Mesendoderm (in vitro differentiated cells): ENCODE measurements around the gene CCDC69.
A peak's percentile ranks its signal among the peaks of the same experiment; 100 is the strongest.

Experiments used
- DNase-seq: peaks from one replicate; pipeline ENCODE4 v3.0.0; 2013
- H2AK5ac ChIP-seq: 2 replicates; pipeline ENCODE4 v1.6.1; 2013; ENCODE audit warnings: low read length, inconsistent platforms
- H2BK120ac ChIP-seq: 2 replicates; pipeline ENCODE4 v1.6.1; 2013; ENCODE audit warnings: low read depth, mild to moderate bottlenecking, low read length, moderate library complexity, mixed read lengths
- H2BK15ac ChIP-seq: replicated peaks from 2 replicates; pipeline ENCODE4 v1.6.1; 2013; ENCODE audit warnings: low read depth, mild to moderate bottlenecking, moderate library complexity
- H2BK5ac ChIP-seq: 2 replicates; pipeline ENCODE4 v1.6.1; 2013; ENCODE audit warnings: low read length, inconsistent platforms
- H3K18ac ChIP-seq: 2 replicates; pipeline ENCODE4 v1.6.1; 2013; ENCODE audit warnings: mild to moderate bottlenecking, low read length, mixed read lengths
- H3K23ac ChIP-seq: one replicate; pipeline ENCODE4 v1.6.1; 2013; ENCODE audit warnings: low read length
- H3K27ac ChIP-seq: 2 replicates; pipeline ENCODE4 v1.5.1; 2013; ENCODE audit warnings: low read depth, mild to moderate bottlenecking, inconsistent platforms, low read length, moderate library complexity
- H3K27me3 ChIP-seq: 2 replicates; pipeline ENCODE4 v1.6.1; 2013; ENCODE audit warnings: low read length, control low read depth, mild to moderate bottlenecking, inconsistent platforms; ENCODE audit not compliant: insufficient read depth, poor library complexity
- H3K36me3 ChIP-seq: 2 replicates; pipeline ENCODE4 v1.6.1; 2013; ENCODE audit warnings: low read length, inconsistent platforms; ENCODE audit not compliant: control insufficient read depth, insufficient read depth
- H3K4ac ChIP-seq: one replicate; pipeline ENCODE4 v1.6.1; 2013; ENCODE audit warnings: low read depth, mild to moderate bottlenecking, low read length, moderate library complexity
- H3K4me1 ChIP-seq: 2 replicates; pipeline ENCODE4 v1.6.1; 2013; ENCODE audit warnings: low read depth, low read length, inconsistent platforms; ENCODE audit not compliant: control insufficient read depth
- H3K4me2 ChIP-seq: 2 replicates; pipeline ENCODE4 v1.6.1; 2013; ENCODE audit warnings: low read length
- H3K4me3 ChIP-seq: 2 replicates; pipeline ENCODE4 v1.5.1; 2013; ENCODE audit warnings: mild to moderate bottlenecking, low read length
- H3K56ac ChIP-seq: one replicate; pipeline ENCODE4 v1.6.1; 2013; ENCODE audit warnings: low read length
- H3K79me1 ChIP-seq: 2 replicates; pipeline ENCODE4 v1.6.1; 2013; ENCODE audit warnings: low read length, inconsistent platforms
- H3K79me2 ChIP-seq: 2 replicates; pipeline ENCODE4 v1.6.1; 2013; ENCODE audit warnings: mild to moderate bottlenecking, low read length; ENCODE audit not compliant: control insufficient read depth, insufficient read depth
- H3K9ac ChIP-seq: 2 replicates; pipeline ENCODE4 v1.6.1; 2013; ENCODE audit warnings: low read length, inconsistent platforms
- H4K5ac ChIP-seq: one replicate; pipeline ENCODE4 v1.6.1; 2013; ENCODE audit warnings: low read length
- H4K8ac ChIP-seq: one replicate; pipeline ENCODE4 v1.6.1; 2013; ENCODE audit warnings: low read depth, mild to moderate bottlenecking, control low read depth, low read length, moderate library complexity
- WGBS: extraction: QIAGEN DNeasy Blood & Tissue Kit; methylation state at CpG from one replicate; pipeline ENCODE4 v1.1.7; 2013; ENCODE audit warnings: low lambda C conversion rate, missing lambda C conversion rate; ENCODE audit not compliant: insufficient coverage; ENCODE audit errors: extremely low coverage; 5-methylcytosine and 5-hydroxymethylcytosine counted together

Gene CCDC69

DNA sequence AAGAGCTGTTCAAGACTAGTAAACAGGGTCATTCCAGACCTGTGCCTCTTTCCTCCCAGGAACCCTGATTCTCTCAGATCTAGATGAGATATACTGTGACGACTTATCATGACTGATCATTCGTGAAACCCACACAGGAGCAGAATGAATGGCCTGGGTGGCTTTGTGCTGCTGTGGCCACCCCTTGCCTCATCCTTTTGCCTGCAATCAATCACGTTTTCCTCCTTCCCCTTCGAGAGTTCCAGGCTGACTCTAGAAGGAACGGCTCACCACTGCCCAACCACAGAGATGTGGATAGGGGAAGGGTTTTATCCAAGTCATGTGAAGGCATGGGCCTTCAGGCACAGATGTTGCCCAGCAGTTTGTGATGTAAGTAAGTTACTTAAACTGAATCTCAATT, 72.1 kb downstream of the CCDC69 start:
- H3K4ac ChIP-seq: no peak overlapping the region
- no peak overlapping the region for H3K4me2 ChIP-seq
- no peak overlapping the region for H3K9ac ChIP-seq
- H3K36me3 ChIP-seq: no peaks in the 10 kb centered on the region
- H3K27me3 ChIP-seq: no peaks in the 10 kb centered on the region
- H3K4me3 ChIP-seq: no peak overlapping the region
- H3K23ac ChIP-seq: no peak overlapping the region
- H2BK120ac ChIP-seq: no peak overlapping the region
- H3K79me2 ChIP-seq: peaks cover 54% of the 10 kb centered on the region
- H3K56ac ChIP-seq: no peak overlapping the region
- H4K8ac ChIP-seq: no peak overlapping the region
- no peak overlapping the region for H2BK5ac ChIP-seq
- no peak overlapping the region for H3K27ac ChIP-seq
- H2BK15ac ChIP-seq: no peak overlapping the region
- H4K5ac ChIP-seq: no peak overlapping the region
- peaks cover 27% of the 10 kb centered on the region for H3K4me1 ChIP-seq
- DNase-seq: no peak
- peaks cover 46% of the 10 kb centered on the region for H3K79me1 ChIP-seq
- no peak overlapping the region for H3K18ac ChIP-seq
- WGBS: no CpG with 5 or more reads among the region's 5 CpGs
- H2AK5ac ChIP-seq: no peak overlapping the region

- no peak overlapping the region for H3K23ac ChIP-seq
- H3K4me2 ChIP-seq: no peak overlapping the region
- peaks cover 51% of the 10 kb centered on the region for H3K79me2 ChIP-seq
- H2AK5ac ChIP-seq: no peak overlapping the region
- no peak overlapping the region for H2BK120ac ChIP-seq
- no peak overlapping the region for H3K27ac ChIP-seq
- no CpG with 5 or more reads among the region's 2 CpGs for WGBS
- H3K27me3 ChIP-seq: no peaks in the 10 kb centered on the region
- H2BK5ac ChIP-seq: no peak overlapping the region
- H3K4ac ChIP-seq: no peak overlapping the region
- no peak overlapping the region for H3K56ac ChIP-seq
- H4K8ac ChIP-seq: no peak overlapping the region
- peaks cover 25% of the 10 kb centered on the region for H3K4me1 ChIP-seq
- peaks cover 49% of the 10 kb centered on the region for H3K79me1 ChIP-seq
- no peak overlapping the region for H3K4me3 ChIP-seq
- DNase-seq: no peak
- H3K36me3 ChIP-seq: peaks cover 2% of the 10 kb centered on the region
- H4K5ac ChIP-seq: no peak overlapping the region
- no peak overlapping the region for H3K18ac ChIP-seq
- no peak overlapping the region for H2BK15ac ChIP-seq
- peak overlapping the region; percentile 6 for H3K9ac ChIP-seq
These were observed 72.6 kb downstream of the CCDC69 start for GRCh38 chr5:151151263-151151660.

DNA sequence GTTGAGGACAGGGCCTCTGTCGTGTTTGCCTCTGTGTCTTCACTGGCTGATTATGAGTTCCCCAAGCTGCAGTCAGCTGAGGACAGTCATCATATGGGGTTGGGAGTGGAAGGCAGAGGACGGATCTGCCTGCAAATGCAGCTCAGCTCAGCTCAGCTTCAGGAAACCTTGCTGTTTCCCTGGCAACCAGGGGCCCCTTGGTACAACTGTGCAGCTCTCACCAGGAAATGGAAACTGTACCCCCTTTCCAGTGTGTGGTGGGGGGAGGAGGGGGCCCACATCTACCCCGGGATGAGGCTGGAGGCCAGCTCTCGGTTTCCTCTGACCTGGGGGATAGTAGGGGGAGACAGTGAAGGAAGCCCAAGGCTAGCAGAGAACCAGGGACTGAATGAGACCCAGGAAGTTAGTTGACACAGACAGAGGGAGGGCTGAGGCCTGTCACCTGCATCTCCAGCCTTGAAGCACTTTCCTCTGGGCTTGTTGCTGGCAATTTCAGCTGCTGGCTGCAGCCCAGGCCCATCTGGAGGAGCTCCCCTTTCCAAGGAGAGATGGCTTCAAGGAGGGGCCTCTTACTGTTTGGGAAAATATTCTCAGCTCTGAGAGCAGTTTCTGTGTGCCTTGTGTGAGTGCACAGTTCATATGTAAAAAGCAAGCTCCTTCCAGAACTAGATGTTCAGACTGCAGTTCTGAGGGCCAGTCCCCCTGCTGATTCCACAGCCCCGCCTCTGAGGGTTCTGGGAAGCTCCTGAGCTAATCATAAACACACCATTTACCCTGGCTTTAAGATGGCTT, 73.2 kb downstream of the CCDC69 start:
- H2BK15ac ChIP-seq: no peak overlapping the region
- no peak overlapping the region for H4K8ac ChIP-seq
- no peak overlapping the region for H4K5ac ChIP-seq
- H2BK120ac ChIP-seq: no peak overlapping the region
- H3K4me2 ChIP-seq: no peak overlapping the region
- H3K18ac ChIP-seq: no peak overlapping the region
- no peak overlapping the region for H3K23ac ChIP-seq
- DNase-seq: no peak
- no peak overlapping the region for H2BK5ac ChIP-seq
- H3K79me1 ChIP-seq: peaks cover 45% of the 10 kb centered on the region
- no CpG with 5 or more reads among the region's 5 CpGs for WGBS
- no peaks in the 10 kb centered on the region for H3K27me3 ChIP-seq
- peaks cover 19% of the 10 kb centered on the region for H3K4me1 ChIP-seq
- H2AK5ac ChIP-seq: no peak overlapping the region
- H3K56ac ChIP-seq: no peak overlapping the region
- H3K27ac ChIP-seq: no peak overlapping the region
- H3K36me3 ChIP-seq: peaks cover 3% of the 10 kb centered on the region
- H3K9ac ChIP-seq: no peak overlapping the region
- peaks cover 45% of the 10 kb centered on the region for H3K79me2 ChIP-seq
- no peak overlapping the region for H3K4me3 ChIP-seq
- H3K4ac ChIP-seq: no peak overlapping the region

- no peak overlapping the region for H3K4me2 ChIP-seq
These were observed 75.3 kb downstream of the CCDC69 start for GRCh38 chr5:151148583-151148982.

GRCh38 chr5:151147033-151147432, 76.9 kb downstream of the CCDC69 start:
- Histone ChIP-seq H3K18ac (no peak overlapping the region), H4K8ac (no peak overlapping the region), H3K9ac (no peak overlapping the region), H3K27me3 (no peaks in the 10 kb centered on the region), H2BK15ac (no peak overlapping the region), H3K27ac (no peak overlapping the region), H3K23ac (no peak overlapping the region), H2AK5ac (no peak overlapping the region), H3K4me2 (no peak overlapping the region), H2BK5ac (no peak overlapping the region), H3K36me3 (peaks cover 4% of the 10 kb centered on the region), H3K56ac (no peak overlapping the region), H2BK120ac (no peak overlapping the region), H3K79me2 (peaks cover 28% of the 10 kb centered on the region), H3K4me1 (peaks cover 8% of the 10 kb centered on the region), H4K5ac (no peak overlapping the region), H3K4ac (no peak overlapping the region), H3K4me3 (no peak overlapping the region), H3K79me1 (peaks cover 41% of the 10 kb centered on the region)
- DNase-seq: no peak
- no CpG with 5 or more reads among the region's 4 CpGs for WGBS

More at GRCh38 chr5:151148583-151148982, 75.3 kb downstream of the CCDC69 start:
- no peak overlapping the region for H2BK5ac ChIP-seq
- no peak overlapping the region for H2BK15ac ChIP-seq
- H3K79me1 ChIP-seq: peaks cover 41% of the 10 kb centered on the region
- no peak overlapping the region for H3K27ac ChIP-seq
- no peak overlapping the region for H2AK5ac ChIP-seq
- no peaks in the 10 kb centered on the region for H3K27me3 ChIP-seq
- no peak overlapping the region for H3K4ac ChIP-seq
- DNase-seq: no peak
- no peak overlapping the region for H3K4me3 ChIP-seq
- no peak overlapping the region for H3K56ac ChIP-seq
- no CpG with 5 or more reads among the region's 7 CpGs for WGBS
- no peak overlapping the region for H4K5ac ChIP-seq
- no peak overlapping the region for H3K23ac ChIP-seq
- H2BK120ac ChIP-seq: no peak overlapping the region
- no peak overlapping the region for H3K18ac ChIP-seq
- no peak overlapping the region for H3K9ac ChIP-seq
- no peak overlapping the region for H4K8ac ChIP-seq
- H3K36me3 ChIP-seq: peaks cover 3% of the 10 kb centered on the region
- H3K4me1 ChIP-seq: peaks cover 10% of the 10 kb centered on the region
- peaks cover 31% of the 10 kb centered on the region for H3K79me2 ChIP-seq

DNA sequence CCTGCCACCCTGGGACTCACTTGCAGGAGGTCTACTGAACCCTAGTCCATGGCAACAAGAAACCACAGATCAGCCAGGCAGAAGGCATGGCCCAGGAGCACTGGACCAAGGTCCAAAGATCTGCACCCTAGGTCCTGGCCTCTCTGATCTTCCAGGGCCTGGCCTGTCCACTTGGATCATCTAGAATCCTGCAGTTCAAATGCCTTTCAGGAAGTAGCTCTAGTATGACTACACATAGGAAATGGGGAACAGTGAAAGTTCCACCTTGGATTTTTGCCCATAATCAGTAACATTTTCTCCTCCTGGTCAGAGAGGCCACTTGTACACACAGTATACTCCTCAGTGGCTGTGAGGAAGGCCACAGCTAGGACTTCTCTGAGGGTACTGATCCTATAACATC, 77.8 kb downstream of the CCDC69 start:
- H3K79me1 ChIP-seq: peaks cover 38% of the 10 kb centered on the region
- peaks cover 4% of the 10 kb centered on the region for H3K36me3 ChIP-seq
- H4K8ac ChIP-seq: no peak overlapping the region
- no peak overlapping the region for H3K56ac ChIP-seq
- no peaks in the 10 kb centered on the region for H3K27me3 ChIP-seq
- H2BK15ac ChIP-seq: no peak overlapping the region
- H3K4ac ChIP-seq: no peak overlapping the region
- H3K4me1 ChIP-seq: no peaks in the 10 kb centered on the region
- no peak overlapping the region for H3K23ac ChIP-seq
- H3K27ac ChIP-seq: no peak overlapping the region
- no peak overlapping the region for H2AK5ac ChIP-seq
- H3K18ac ChIP-seq: no peak overlapping the region
- H3K9ac ChIP-seq: no peak overlapping the region
- H4K5ac ChIP-seq: no peak overlapping the region
- peaks cover 21% of the 10 kb centered on the region for H3K79me2 ChIP-seq
- DNase-seq: no peak
- no peak overlapping the region for H3K4me2 ChIP-seq
- H2BK120ac ChIP-seq: no peak overlapping the region
- H2BK5ac ChIP-seq: no peak overlapping the region
- H3K4me3 ChIP-seq: no peak overlapping the region
